Fibroblast of lung (primary cell): ENCODE results near the gene INIP.

Experiments
- CTCF ChIP-seq, 2 donors: IDR thresholded peaks in 1 of 2; conservative IDR thresholded peaks in 1 of 2; 1 replicate in 1 of 2; 2 replicates in 1 of 2; pipeline ENCODE4 v1.5.1; 2011 to 2012; ENCODE audit warnings: low read length in 2 of 2, control low read depth in 1 of 2, inconsistent platforms in 1 of 2, low read depth in 1 of 2, mild to moderate bottlenecking in 1 of 2
- EZH2 ChIP-seq: IDR thresholded peaks from 2 replicates; pipeline ENCODE4 v1.5.1; 2012; ENCODE audit warnings: low read length, control low read depth, mild to moderate bottlenecking; ENCODE audit errors: missing control alignments

GRCh38 chr9:112663681-112664080 lies 54.2 kb downstream of the INIP start:
- TF ChIP-seq CTCF (conservative IDR thresholded peaks at IDR 0.05 in 1 of 2, IDR thresholded peaks at IDR 0.05 in 1 of 2; ENCODE audit: low read depth in 1 of 2, low read length in 2 of 2), result no peak
- no peak for TF ChIP-seq EZH2
